PFSK-1 (cell line): ENCODE results near the gene MAU2.

ENCODE experiments used
- FOXP2 ChIP-seq: optimal IDR thresholded peaks from 2 replicates; pipeline ENCODE3; 2011; ENCODE audit warnings: borderline replicate concordance, control low read depth, inconsistent platforms; ENCODE audit not compliant: insufficient read depth; ENCODE audit errors: extremely low read length, extremely low read depth
- POLR2AphosphoS5 ChIP-seq: IDR thresholded peaks from 2 replicates; pipeline ENCODE4 v1.6.1; 2012; ENCODE audit warnings: low read depth, mild to moderate bottlenecking, control low read depth, low read length, moderate library complexity
- REST ChIP-seq, 2 experiments: IDR thresholded peaks; 2 replicates each; pipeline versions ENCODE4 v1.6.1 to v1.8.0; 2011 to 2012; ENCODE audit warnings: low read depth in 2 of 2, low read length in 2 of 2, control low read depth in 1 of 2, inconsistent platforms in 1 of 2, mild to moderate bottlenecking in 1 of 2, moderate library complexity in 1 of 2; ENCODE audit not compliant: insufficient read depth in 1 of 2
- SIN3A ChIP-seq: IDR thresholded peaks from 2 replicates; pipeline ENCODE4 v1.6.1; 2012; ENCODE audit warnings: mild to moderate bottlenecking, low read length, moderate library complexity, borderline replicate concordance; ENCODE audit not compliant: insufficient read depth
- TAF1 ChIP-seq: IDR thresholded peaks from 2 replicates; pipeline ENCODE4 v1.6.1; 2012; ENCODE audit warnings: low read length, control low read depth, borderline replicate concordance; ENCODE audit not compliant: insufficient read depth

GRCh38 chr19:19308373-19308772 lies 12.3 kb upstream of the MAU2 start:
- TF ChIP-seq TAF1 (no peak), POLR2AphosphoS5 (no peak), REST (IDR thresholded peaks at IDR 0.05; ENCODE audit: insufficient read depth in 1 of 2, low read depth in 2 of 2, low read length in 2 of 2) (no peak), SIN3A (no peak), FOXP2 (no peak)
